Measurements from ENCODE around the gene C5AR1. TPM values are rescaled to one million over a fixed set of nuclear protein-coding genes. Genes with fewer than 3 reads are reported as not detected.
"Not testable (repeated sequence)": the region's sequence is repeated elsewhere in the genome, so short reads cannot be mapped to it uniquely, and the experiment has no call there.

C5AR1 gene
- total RNA-seq, result 1 to 10 TPM in 1 of 2 experiments, under 1 TPM in 1; 0.65 to 2.2 TPM

DNA sequence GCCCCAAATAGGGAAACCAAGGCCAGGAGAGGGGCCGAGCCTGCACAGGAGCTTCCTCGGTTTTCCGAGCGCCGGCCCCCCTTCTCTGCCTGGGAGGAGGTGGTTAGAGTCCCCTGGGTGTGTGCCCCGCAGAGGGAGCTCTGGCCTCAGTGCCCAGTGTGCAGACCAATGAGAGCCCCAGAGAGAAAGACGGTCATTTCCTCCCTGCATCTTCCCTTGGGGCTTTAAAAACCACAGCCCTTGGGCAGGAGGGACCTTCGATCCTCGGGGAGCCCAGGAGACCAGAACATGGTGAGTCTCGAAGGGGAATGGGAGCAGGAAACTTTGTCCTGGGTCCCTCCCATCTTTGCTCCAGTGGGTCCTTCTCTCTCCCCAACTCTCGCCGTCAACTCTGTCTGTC, at the start of gene C5AR1:
C5AR1 (plus strand) TSS at position 254 of the 400 bp plus-strand sequence; CDS start at position 289, 35 bp downstream.
- Mint-ChIP-seq H3K27me3 (peaks cover 9% of the 10 kb centered on the region), H3K36me3 (ENCODE audit: low read depth) (no peaks in the 10 kb centered on the region), H3K9me3 (no peaks in the 10 kb centered on the region), H3K4me1 (ENCODE audit: low read depth) (peaks cover 4% of the 10 kb centered on the region), H3K27ac (no peak within 1 kb of the TSS), H3K4me3 (no peak within 1 kb of the TSS)
- intact Hi-C loops (cut with micrococcal nuclease), result no loop called here
- ChIA-PET POLR2A (interaction anchor here (0.8 kb wide), 1 partner anchor 15 kb away, joined by 3 read pairs; no protein-coding TSS in a partner anchor), CTCF (interaction anchor here (2.4 kb wide), 2 partner anchors 13 to 39 kb away, joined by 8 to 9 read pairs; partner anchors contain the start of gene DHX34)
- TF ChIP-seq, protein P1, sequence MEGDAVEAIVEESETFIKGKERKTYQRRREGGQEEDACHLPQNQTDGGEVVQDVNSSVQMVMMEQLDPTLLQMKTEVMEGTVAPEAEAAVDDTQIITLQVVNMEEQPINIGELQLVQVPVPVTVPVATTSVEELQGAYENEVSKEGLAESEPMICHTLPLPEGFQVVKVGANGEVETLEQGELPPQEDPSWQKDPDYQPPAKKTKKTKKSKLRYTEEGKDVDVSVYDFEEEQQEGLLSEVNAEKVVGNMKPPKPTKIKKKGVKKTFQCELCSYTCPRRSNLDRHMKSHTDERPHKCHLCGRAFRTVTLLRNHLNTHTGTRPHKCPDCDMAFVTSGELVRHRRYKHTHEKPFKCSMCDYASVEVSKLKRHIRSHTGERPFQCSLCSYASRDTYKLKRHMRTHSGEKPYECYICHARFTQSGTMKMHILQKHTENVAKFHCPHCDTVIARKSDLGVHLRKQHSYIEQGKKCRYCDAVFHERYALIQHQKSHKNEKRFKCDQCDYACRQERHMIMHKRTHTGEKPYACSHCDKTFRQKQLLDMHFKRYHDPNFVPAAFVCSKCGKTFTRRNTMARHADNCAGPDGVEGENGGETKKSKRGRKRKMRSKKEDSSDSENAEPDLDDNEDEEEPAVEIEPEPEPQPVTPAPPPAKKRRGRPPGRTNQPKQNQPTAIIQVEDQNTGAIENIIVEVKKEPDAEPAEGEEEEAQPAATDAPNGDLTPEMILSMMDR (IDR thresholded peaks at IDR 0.05), result no peak
- ATAC-seq (no peak), DNase-seq (no peak)

DNA sequence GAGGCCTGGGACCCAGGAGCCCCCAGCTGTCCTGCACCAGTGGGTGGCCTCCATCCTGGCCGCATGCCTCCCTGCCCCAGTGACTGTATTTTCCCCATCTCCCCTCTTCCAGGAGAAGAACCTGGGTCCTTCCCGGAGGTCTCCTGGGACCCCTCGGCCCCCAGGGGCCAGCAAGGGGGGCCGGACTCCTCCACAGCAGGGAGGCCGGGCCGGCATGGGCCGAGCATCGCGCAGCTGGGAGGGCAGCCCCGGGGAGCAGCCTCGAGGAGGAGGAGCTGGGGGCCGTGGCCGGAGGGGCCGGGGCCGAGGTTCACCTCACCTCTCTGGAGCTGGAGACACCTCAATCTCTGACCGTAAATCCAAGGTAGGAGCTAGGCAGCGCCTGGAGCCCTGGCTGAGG, 49.2 kb upstream of the C5AR1 start:
- H3K27ac Mint-ChIP-seq, result no peak overlapping the region
- H3K9me3 Mint-ChIP-seq, result no peaks in the 10 kb centered on the region
- CTCF ChIA-PET, result interaction anchor here (2.1 kb wide), 1 partner anchor 16 kb away, joined by 6 read pairs; no protein-coding TSS in a partner anchor

DNA sequence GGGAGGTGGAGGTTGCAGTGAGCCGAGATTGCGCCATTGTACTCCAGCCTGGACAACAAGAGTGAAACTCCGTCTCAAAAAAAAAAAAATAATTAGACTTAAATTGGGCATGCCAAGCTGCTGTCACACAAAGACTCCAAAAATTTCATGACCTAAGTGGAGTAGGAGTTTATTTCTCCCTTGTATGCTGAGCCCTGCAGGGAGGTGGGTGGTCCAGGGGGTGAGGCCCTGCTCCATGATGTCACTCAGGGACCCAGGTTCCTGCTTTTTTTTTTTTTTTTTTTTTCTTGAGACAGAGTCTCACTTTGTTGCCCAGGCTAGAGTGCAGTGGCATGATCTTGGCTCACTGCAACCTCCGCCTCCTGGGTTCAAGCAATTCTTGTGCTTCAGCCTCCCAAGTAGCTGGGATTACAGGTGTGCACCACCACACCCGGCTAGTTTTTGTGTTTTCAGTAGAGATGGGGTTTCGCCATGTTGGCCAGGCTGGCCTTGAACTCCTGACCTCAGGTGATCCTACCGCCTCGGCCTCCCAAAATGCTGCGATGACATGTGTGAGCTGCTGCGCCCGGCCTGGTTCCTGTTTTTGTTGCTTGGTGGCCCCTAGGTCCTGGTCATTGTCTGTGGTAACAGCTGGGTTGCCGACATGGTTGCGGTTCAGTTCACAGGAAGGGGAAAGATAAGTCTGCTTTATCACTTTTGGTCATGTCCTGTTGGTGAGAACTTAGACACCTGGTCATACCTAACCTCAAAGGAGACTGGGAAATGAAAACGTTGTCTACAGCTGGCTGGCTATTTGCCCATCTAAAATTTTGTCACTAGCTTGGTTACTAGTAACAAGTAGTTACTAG, 47.5 kb upstream of the C5AR1 start:
- peaks cover 44% of the 10 kb centered on the region for H3K36me3 Mint-ChIP-seq (ENCODE audit: low read depth)
- DNase-seq; H3K9me3 Mint-ChIP-seq; ATAC-seq; H3K27me3 Mint-ChIP-seq; H3K27ac Mint-ChIP-seq; intact Hi-C loops (cut with micrococcal nuclease); H3K4me3 Mint-ChIP-seq: not testable (repeated sequence)
- ChIA-PET CTCF (interaction anchor here (1.2 to 2.1 kb wide), 2 partner anchors 18 to 24 kb away, joined by 3 to 6 read pairs; no protein-coding TSS in a partner anchor), POLR2A (interaction anchor here (0.9 kb wide), 1 partner anchor 12 kb away, joined by 4 read pairs; no protein-coding TSS in a partner anchor)
- peaks cover 32% of the 10 kb centered on the region for H3K4me1 Mint-ChIP-seq (ENCODE audit: low read depth)

More for the DNA sequence above, 49.2 kb upstream of the C5AR1 start:
- Mint-ChIP-seq H3K4me3 (no peak overlapping the region), H3K27me3 (no peaks in the 10 kb centered on the region), H3K4me1 (ENCODE audit: low read depth) (peaks cover 36% of the 10 kb centered on the region), H3K36me3 (ENCODE audit: low read depth) (peaks cover 39% of the 10 kb centered on the region)
- TF ChIP-seq, protein P1 (IDR thresholded peaks at IDR 0.05), result no peak
- ATAC-seq, result no peak
- POLR2A ChIA-PET, result interaction anchor here (1.2 to 1.8 kb wide), 3 partner anchors 9 to 16 kb away, joined by 3 to 5 read pairs (median 4); no protein-coding TSS in a partner anchor
- no peak for DNase-seq
- intact Hi-C loops (cut with micrococcal nuclease), result no loop called here

DNA sequence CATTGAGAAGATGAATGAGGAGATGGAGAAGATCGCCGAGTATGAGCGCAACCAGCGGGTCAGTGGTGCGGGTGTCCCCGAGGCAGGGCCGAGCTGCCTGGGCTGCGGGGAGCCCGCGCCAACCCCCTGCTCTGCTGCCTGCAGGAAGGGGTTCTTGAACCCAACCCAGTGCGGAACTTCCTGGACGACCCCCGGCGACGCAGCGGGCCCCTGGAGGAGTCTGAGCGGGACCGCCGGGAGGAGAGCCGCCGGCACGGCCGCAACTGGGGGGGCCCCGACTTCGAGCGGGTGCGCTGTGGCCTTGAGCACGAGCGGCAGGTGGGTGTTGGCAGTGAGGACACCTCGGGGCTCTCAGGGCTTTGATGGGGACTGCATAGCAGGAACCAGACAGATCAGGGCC, 45.0 kb upstream of the C5AR1 start:
- ChIA-PET POLR2A (interaction anchor here (1.1 kb wide), 1 partner anchor 10 kb away, joined by 3 read pairs; the partner anchor contains the start of gene INAFM1), CTCF (interaction anchor here (1.4 kb wide), 1 partner anchor 17 kb away, joined by 4 read pairs; no protein-coding TSS in a partner anchor)
- peaks cover 8% of the 10 kb centered on the region for H3K4me1 Mint-ChIP-seq (ENCODE audit: low read depth)
- H3K4me3 Mint-ChIP-seq, result no peak overlapping the region
- ATAC-seq (no peak), DNase-seq (no peak)
- no peak overlapping the region for H3K27ac Mint-ChIP-seq
- intact Hi-C loops (cut with micrococcal nuclease), result no loop called here
- H3K36me3 Mint-ChIP-seq (ENCODE audit: low read depth), result peaks cover 39% of the 10 kb centered on the region
- H3K27me3 Mint-ChIP-seq, result no peaks in the 10 kb centered on the region
- TF ChIP-seq, protein P1 (IDR thresholded peaks at IDR 0.05), result no peak
- no peaks in the 10 kb centered on the region for H3K9me3 Mint-ChIP-seq

DNA sequence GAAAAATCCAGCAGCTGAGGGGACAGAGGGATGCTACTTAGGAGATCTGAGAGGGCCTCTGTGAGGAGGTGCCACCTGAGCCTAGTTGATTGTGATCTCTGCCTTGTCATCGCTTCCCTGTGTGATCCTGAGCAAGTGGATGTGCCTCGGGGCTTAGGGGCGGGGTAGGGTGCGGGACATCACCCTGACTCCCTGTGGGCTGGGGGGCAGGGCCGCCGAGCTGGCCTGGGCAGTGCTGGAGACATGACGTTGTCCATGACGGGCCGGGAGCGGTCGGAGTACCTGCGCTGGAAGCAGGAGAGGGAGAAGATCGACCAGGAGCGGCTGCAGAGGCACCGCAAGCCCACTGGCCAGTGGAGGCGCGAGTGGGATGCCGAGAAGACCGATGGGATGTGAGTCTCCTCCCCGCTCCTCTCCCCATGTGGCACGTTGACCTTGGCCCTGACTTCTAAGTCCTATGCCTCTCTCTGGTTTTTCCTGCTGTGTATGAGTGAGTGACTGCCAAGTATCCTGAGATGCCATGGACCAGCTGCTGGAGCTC, 43.2 kb upstream of the C5AR1 start:
- intact Hi-C loops (cut with micrococcal nuclease), result no loop called here
- DNase-seq (no peak), ATAC-seq (no peak)
- H3K36me3 Mint-ChIP-seq (ENCODE audit: low read depth), result peaks cover 27% of the 10 kb centered on the region
- H3K4me1 Mint-ChIP-seq (ENCODE audit: low read depth), result no peaks in the 10 kb centered on the region
- ChIA-PET POLR2A (no interaction called here), CTCF (interaction anchor here (1.6 kb wide), 1 partner anchor 22 kb away, joined by 4 read pairs; no protein-coding TSS in a partner anchor)
- no peak overlapping the region for H3K27ac Mint-ChIP-seq
- TF ChIP-seq, protein P1 (IDR thresholded peaks at IDR 0.05), result no peak
- no peaks in the 10 kb centered on the region for H3K9me3 Mint-ChIP-seq
- H3K4me3 Mint-ChIP-seq, result no peak overlapping the region
- no peaks in the 10 kb centered on the region for H3K27me3 Mint-ChIP-seq
